ENCODE data around the gene RFX5. TPM values are rescaled to one million over a fixed set of nuclear protein-coding genes. Genes with fewer than 3 reads are reported as not detected.

The RFX5 gene
- total and polyA plus RNA-seq, 2 donors (not counting 3 experiments of a cell fraction or from before 2014, with no cell fraction given) = 23.5 to 52.8 TPM

- Histone ChIP-seq H3K9ac (replicated peaks; ENCODE audit: extremely low read depth, insufficient read depth, low read length) (no peak overlapping the region), H3K9me1 (replicated peaks; ENCODE audit: control insufficient read depth, extremely low read depth, insufficient read depth, low read length) (no peaks in the 10 kb centered on the region), H2AFZ (ENCODE audit: low read depth, low read length) (no peak overlapping the region), H3K4me1 (ENCODE audit: control insufficient read depth, extremely low read depth, insufficient read depth, low read length) (peaks cover 37% of the 10 kb centered on the region), H3K4me2 (ENCODE audit: insufficient read depth, low read length) (no peak overlapping the region), H4K20me1 (replicated peaks; ENCODE audit: control insufficient read depth, extremely low read depth, insufficient read depth, low read length) (no peaks in the 10 kb centered on the region), H3K27ac (ENCODE audit: insufficient read depth, low read depth, low read length) (no peak overlapping the region), H3K4me3 (replicated peaks in 1 of 3; ENCODE audit: insufficient read depth in 1 of 3, low read depth in 1 of 3, low read length in 3 of 3) (no peak overlapping the region), H3K79me2 (ENCODE audit: control insufficient read depth, insufficient read depth, low read length) (peaks cover 18% of the 10 kb centered on the region), H3K36me3 (ENCODE audit: control insufficient read depth in 2 of 2, extremely low read depth in 1 of 2, insufficient read depth in 2 of 2, low read length in 2 of 2) (peaks cover 9 to 25% of the 10 kb centered on the region in 2 experiments), H3K9me3 (replicated peaks; ENCODE audit: control insufficient read depth, insufficient read depth, low read length) (no peaks in the 10 kb centered on the region), H3K27me3 (ENCODE audit: control insufficient read depth in 2 of 2, insufficient read depth in 2 of 2, low read length in 2 of 2) (no peaks in the 10 kb centered on the region)
- POLR2A ChIA-PET = no interaction called here
- dilution Hi-C loops (cut with MboI; ENCODE audit: extremely low pct_ligation_motif_present, low sequenced_read_pairs) = no loop called here
- intact Hi-C loops (cut with micrococcal nuclease) = no loop called here
- no TSS peak for BruUV-seq (replicated peaks)
- DNase-seq (ENCODE audit: low read depth, low spot score) = no peak
- FAIRE-seq = peak; percentile 56
- CTCF ChIA-PET = interaction anchor here (1.3 to 22.0 kb wide), 5 partner anchors 8 to 26 kb away, joined by 3 to 674 read pairs (median 11); partner anchors contain the start of gene PI4KB
- TF ChIP-seq POLR2AphosphoS5 (IDR thresholded peaks at IDR 0.05; ENCODE audit: insufficient read depth, low read depth, low read length) = no peak
- TF ChIP-seq POLR2A (IDR thresholded peaks at IDR 0.05; ENCODE audit: low read depth, low read length) = no peak
- no peak for TF ChIP-seq MYC (IDR thresholded peaks at IDR 0.05; ENCODE audit: low read depth, low read length)
- TF ChIP-seq EZH2 (IDR thresholded peaks at IDR 0.05; ENCODE audit: borderline replicate concordance, low read depth, low read length, severe bottlenecking) = no peak
- TF ChIP-seq JUN (IDR thresholded peaks at IDR 0.05; ENCODE audit: borderline replicate concordance, insufficient read depth, insufficient read length, low read depth) = no peak
- TF ChIP-seq, protein P1, sequence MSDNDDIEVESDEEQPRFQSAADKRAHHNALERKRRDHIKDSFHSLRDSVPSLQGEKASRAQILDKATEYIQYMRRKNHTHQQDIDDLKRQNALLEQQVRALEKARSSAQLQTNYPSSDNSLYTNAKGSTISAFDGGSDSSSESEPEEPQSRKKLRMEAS (IDR thresholded peaks at IDR 0.05; ENCODE audit: insufficient read depth, insufficient read length) = no peak
- TF ChIP-seq CTCF (IDR thresholded peaks at IDR 0.05; ENCODE audit: extremely low read depth in 1 of 2, insufficient read depth in 1 of 2, low read depth in 1 of 2, low read length in 2 of 2) = no peak
Measured at GRCh38 chr1:151312826-151313225, 34.2 kb downstream of the RFX5 start.

Measured in endothelial cell of umbilical vein (primary cell).